Vagina (tissue), 2 donors: Measurements from ENCODE around the gene JAK1. TPM values are rescaled to one million over a fixed set of nuclear protein-coding genes. Genes with fewer than 3 reads are reported as not detected.

Experiments
- DNase-seq, 2 donors: peaks; one replicate each; pipeline ENCODE4 v3.0.0-alpha.2; 2017; ENCODE audit errors: extremely low spot score in 2 of 2
- H3K27ac ChIP-seq: fragments of 200-600 bp; sonication (generic); one replicate; pipeline ENCODE4 v1.5.1; 2019
- H3K27me3 ChIP-seq: fragments of 200-600 bp; sonication (generic); one replicate; pipeline ENCODE4 v1.5.1; 2019
- H3K36me3 ChIP-seq, 2 donors: fragments of 200-600 bp; sonication (generic); one replicate each; pipeline ENCODE4 v1.5.1; 2017 to 2019
- H3K4me1 ChIP-seq: fragments of 200-600 bp; sonication (generic); one replicate; pipeline ENCODE4 v1.5.1; 2019
- H3K4me3 ChIP-seq, 2 donors: fragments of 200-600 bp; sonication (generic); 1 replicate in 1 of 2; 2 replicates in 1 of 2; pipeline ENCODE4 v1.5.1; 2016 to 2019
- H3K9me3 ChIP-seq: fragments of 200-600 bp; sonication (generic); one replicate; pipeline ENCODE4 v1.5.1; 2019
- CTCF ChIP-seq, 3 experiments: fragments of 450-650 bp in 2 of 3; fragments of 200-600 bp in 1 of 3; sonication (generic) in 1 of 3; IDR thresholded peaks; one replicate each; pipeline ENCODE4 v1.5.1; 2017 to 2019; ENCODE audit warnings: antibody characterized with exemption in 3 of 3, mild to moderate bottlenecking in 2 of 3, moderate library complexity in 2 of 3
- POLR2A ChIP-seq, 2 donors: fragments of 450-650 bp; IDR thresholded peaks; one replicate each; pipeline ENCODE4 v1.6.1; 2017; ENCODE audit warnings: antibody characterized with exemption in 2 of 2, mild to moderate bottlenecking in 2 of 2, moderate library complexity in 2 of 2
- POLR2AphosphoS5 ChIP-seq, 2 donors: sonication (generic); formaldehyde crosslinking; IDR thresholded peaks; one replicate each; pipeline ENCODE4 v1.9.0; 2017; ENCODE audit warnings: antibody characterized with exemption in 2 of 2, mild to moderate bottlenecking in 2 of 2, low read depth in 1 of 2; ENCODE audit not compliant: insufficient read depth in 1 of 2
- intact Hi-C: fragments of 100-400 bp; cut with DNase I; formaldehyde crosslinking; loops from one replicate; pipeline ENCODE4 v1.15.1; 2023
- total RNA-seq: library from RNA; depleted of rRNA; stranded (reverse); fragments of >200 nt; gene quantifications from one replicate; pipeline ENCODE4 v1.2.3, GENCODE V29; 2016

The JAK1 gene
- total RNA-seq, 1 donor from 2014 or later, result 93.3 TPM

- no peak overlapping the region for H3K27ac ChIP-seq
- H3K36me3 ChIP-seq, result no peaks in the 10 kb centered on the region
- no peak overlapping the region for H3K4me3 ChIP-seq
- TF ChIP-seq POLR2AphosphoS5 (IDR thresholded peaks at IDR 0.05; ENCODE audit: insufficient read depth in 1 of 2, low read depth in 1 of 2) (no peak), CTCF (IDR thresholded peaks at IDR 0.05) (no peak), POLR2A (IDR thresholded peaks at IDR 0.05) (no peak)
- H3K27me3 ChIP-seq, result no peaks in the 10 kb centered on the region
- intact Hi-C loops, result no loop called here
- DNase-seq, result no peak
- H3K4me1 ChIP-seq, result peaks cover 56% of the 10 kb centered on the region
- H3K9me3 ChIP-seq, result no peaks in the 10 kb centered on the region
These were observed 57.8 kb downstream of the JAK1 start for GRCh38 chr1:64908575-64908974.

DNA sequence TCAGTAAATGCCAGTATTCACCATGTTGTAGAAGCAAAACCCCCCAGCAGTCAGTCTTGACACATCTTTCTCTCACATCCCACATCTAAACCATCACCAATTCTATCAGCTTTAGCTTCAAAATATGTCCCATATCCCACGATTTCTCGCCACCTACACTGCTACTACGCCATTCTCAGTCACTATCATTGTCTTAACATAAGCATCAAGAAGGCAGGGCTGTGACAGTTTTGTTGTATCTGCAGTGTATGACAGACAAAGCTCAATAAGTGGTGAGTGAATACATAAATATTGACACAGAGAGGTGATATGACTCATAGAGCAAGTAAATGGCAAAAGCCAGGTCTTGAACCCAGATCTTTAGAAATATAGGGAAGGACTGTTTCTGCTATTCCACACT lies 59.9 kb downstream of the JAK1 start:
- DNase-seq, result no peak
- TF ChIP-seq CTCF (IDR thresholded peaks at IDR 0.05), result no peak
- TF ChIP-seq POLR2AphosphoS5 (IDR thresholded peaks at IDR 0.05; ENCODE audit: insufficient read depth in 1 of 2, low read depth in 1 of 2), result no peak
- TF ChIP-seq POLR2A (IDR thresholded peaks at IDR 0.05), result no peak
- no peaks in the 10 kb centered on the region for H3K27me3 ChIP-seq
- intact Hi-C loops, result no loop called here
- no peaks in the 10 kb centered on the region for H3K9me3 ChIP-seq
- no peaks in the 10 kb centered on the region for H3K36me3 ChIP-seq
- H3K4me1 ChIP-seq, result peaks cover 43% of the 10 kb centered on the region
- H3K27ac ChIP-seq, result no peak overlapping the region
- H3K4me3 ChIP-seq, result no peak overlapping the region

GRCh38 chr1:64903593-64903992 lies 62.8 kb downstream of the JAK1 start:
- Histone ChIP-seq H3K36me3 (no peaks in the 10 kb centered on the region), H3K27me3 (no peaks in the 10 kb centered on the region), H3K4me1 (peaks cover 41% of the 10 kb centered on the region), H3K27ac (no peak overlapping the region), H3K9me3 (no peaks in the 10 kb centered on the region), H3K4me3 (no peak overlapping the region)
- no peak for DNase-seq
- intact Hi-C loops, result no loop called here
- TF ChIP-seq POLR2AphosphoS5 (IDR thresholded peaks at IDR 0.05; ENCODE audit: insufficient read depth in 1 of 2, low read depth in 1 of 2) (no peak), POLR2A (IDR thresholded peaks at IDR 0.05) (no peak), CTCF (IDR thresholded peaks at IDR 0.05) (no peak)

- no peak for DNase-seq
- no peaks in the 10 kb centered on the region for H3K9me3 ChIP-seq
- H3K36me3 ChIP-seq, result no peaks in the 10 kb centered on the region
- H3K27me3 ChIP-seq, result no peaks in the 10 kb centered on the region
- TF ChIP-seq CTCF (IDR thresholded peaks at IDR 0.05), result no peak
- no peak for TF ChIP-seq POLR2A (IDR thresholded peaks at IDR 0.05)
- no peak for TF ChIP-seq POLR2AphosphoS5 (IDR thresholded peaks at IDR 0.05; ENCODE audit: insufficient read depth in 1 of 2, low read depth in 1 of 2)
- intact Hi-C loops, result no loop called here
- no peak overlapping the region for H3K27ac ChIP-seq
- no peak overlapping the region for H3K4me3 ChIP-seq
- H3K4me1 ChIP-seq, result peaks cover 39% of the 10 kb centered on the region
These were observed 64.7 kb downstream of the JAK1 start for GRCh38 chr1:64901663-64902062.

GRCh38 chr1:64900916-64901315 lies 65.4 kb downstream of the JAK1 start:
- TF ChIP-seq CTCF (IDR thresholded peaks at IDR 0.05), result no peak
- TF ChIP-seq POLR2A (IDR thresholded peaks at IDR 0.05), result no peak
- no peak for TF ChIP-seq POLR2AphosphoS5 (IDR thresholded peaks at IDR 0.05; ENCODE audit: insufficient read depth in 1 of 2, low read depth in 1 of 2)
- no peak for DNase-seq
- H3K36me3 ChIP-seq, result no peaks in the 10 kb centered on the region
- peaks cover 45% of the 10 kb centered on the region for H3K4me1 ChIP-seq
- H3K27ac ChIP-seq, result no peak overlapping the region
- no peaks in the 10 kb centered on the region for H3K9me3 ChIP-seq
- intact Hi-C loops, result no loop called here
- no peak overlapping the region for H3K4me3 ChIP-seq
- H3K27me3 ChIP-seq, result no peaks in the 10 kb centered on the region
